COLO668 (cell line): ENCODE data around the gene EHD4.

ENCODE experiments used
- DNase-seq: peaks from one replicate; lab custom pipeline; 2025; ENCODE audit not compliant: unreplicated experiment; lab: John Stamatoyannopoulos, UW

EHD4 gene

GRCh38 chr15:41995476-41995855 lies 23.1 kb upstream of the EHD4 start:
- DNase-seq = no peak

- DNase-seq = no peak
Measured at GRCh38 chr15:41994772-41995475, 22.6 kb upstream of the EHD4 start.

DNA sequence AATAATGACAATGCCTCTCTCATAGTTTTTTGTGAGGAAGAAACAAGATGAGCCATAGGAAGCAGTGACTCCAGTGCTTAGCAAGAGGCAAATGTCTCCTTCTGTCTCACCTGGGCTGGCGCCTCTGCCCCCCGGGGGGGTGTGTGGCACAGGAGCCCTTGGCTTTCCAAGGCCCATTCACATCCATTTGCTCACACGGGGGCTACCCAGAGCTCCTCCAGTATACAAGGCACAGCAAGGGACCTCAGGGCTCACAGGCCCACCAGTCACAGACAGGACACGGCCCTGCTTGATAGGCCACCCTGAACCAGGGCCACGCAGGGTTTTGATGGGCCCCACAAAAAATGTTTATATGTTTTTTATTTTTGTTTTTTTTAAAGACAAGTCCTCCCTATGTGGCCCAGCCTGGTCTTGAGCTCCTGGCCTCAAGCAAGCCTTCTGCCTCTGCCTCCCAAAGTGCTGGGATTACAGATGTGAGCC lies 21.9 kb upstream of the EHD4 start:
- no peak for DNase-seq

GRCh38 chr15:41993472-41994170 lies 21.3 kb upstream of the EHD4 start:
- DNase-seq = no peak

GRCh38 chr15:41992803-41993190 lies 20.4 kb upstream of the EHD4 start:
- no peak for DNase-seq

DNA sequence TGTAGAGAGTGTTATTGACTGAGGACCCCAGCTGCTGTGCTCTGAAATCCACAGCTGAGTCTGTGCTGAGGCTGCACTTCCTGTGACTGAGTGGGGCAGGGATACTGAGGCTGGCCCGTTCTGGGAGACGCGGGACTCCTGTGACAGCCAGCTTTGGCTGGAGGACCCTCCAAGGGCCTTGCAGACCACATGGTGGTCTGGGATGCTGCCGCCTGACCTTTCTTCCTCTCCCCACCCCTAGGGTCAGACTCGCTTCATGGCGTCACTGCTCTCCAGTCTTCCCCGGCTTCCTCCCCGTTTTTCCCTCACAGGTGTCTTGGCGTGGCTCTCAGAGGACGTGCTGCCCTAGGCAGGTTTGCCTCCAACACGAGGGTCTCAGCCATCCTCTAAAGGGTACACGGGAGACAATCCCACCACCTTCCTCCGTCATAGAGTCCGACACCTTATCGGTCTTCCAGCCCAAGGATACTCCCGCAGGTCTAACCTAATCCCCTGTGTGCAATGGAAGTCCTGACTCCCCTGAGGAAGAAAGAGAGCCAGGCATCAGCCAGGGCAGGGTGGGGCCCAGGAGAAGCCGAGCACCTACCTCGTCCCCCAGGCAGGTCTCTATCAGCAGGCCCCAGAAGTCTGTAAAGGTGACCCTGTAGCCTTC lies 19.9 kb upstream of the EHD4 start:
- no peak for DNase-seq

DNA sequence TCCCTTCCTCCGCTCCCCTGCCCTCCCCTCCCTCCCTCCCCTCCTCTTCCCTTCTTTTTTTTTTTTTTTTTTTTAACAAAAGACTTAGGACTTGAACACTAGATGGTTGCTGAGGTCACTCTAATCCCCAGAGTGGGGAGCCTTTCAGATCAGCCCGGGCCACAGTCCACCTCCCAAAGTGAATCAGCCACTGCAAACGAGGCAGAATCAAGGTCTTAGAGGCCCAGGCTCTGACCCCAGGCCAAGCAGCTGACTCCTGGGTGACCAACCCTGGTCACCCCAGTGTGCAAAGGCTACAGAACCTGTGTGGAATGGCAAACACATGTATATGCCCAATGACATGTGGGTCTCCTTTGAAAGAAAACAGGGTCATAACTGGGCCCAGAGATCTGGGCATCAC lies 18.3 kb upstream of the EHD4 start:
- DNase-seq = no peak

GRCh38 chr15:41990243-41990605 lies 17.9 kb upstream of the EHD4 start:
- no peak for DNase-seq

DNA sequence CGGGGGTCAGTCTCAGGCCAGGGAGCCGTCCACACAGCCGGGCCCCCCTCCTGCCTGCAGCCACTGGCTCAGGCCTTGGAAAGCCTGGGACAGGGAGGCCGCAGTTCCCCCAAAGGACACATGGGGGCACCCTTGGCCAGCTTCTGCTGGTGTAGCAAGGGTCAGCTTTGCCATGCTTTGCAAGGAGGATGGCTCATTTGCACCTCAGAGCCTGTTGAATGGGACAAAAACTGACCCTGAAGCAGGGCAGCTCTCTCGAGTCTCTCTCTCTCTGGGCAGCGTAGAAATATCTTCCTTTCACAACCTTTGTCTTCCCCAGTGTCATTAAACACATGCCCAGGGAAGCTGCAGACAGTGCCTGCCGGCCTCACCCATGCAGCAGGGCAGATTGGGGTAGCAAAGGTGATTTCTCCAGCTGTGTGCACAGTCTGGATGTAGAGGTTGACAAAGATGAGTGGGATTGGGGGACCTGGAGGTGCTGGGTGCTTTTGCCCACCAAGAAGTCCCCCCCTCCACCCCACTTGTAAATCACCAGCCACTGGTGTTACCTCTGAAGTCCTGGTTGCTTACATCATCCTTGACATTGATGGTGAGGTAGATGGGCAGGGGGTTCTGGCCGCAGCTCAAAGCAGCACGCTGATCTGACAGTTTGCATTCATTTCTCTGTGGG lies 17.4 kb upstream of the EHD4 start:
- DNase-seq = peak; percentile 70

DNA sequence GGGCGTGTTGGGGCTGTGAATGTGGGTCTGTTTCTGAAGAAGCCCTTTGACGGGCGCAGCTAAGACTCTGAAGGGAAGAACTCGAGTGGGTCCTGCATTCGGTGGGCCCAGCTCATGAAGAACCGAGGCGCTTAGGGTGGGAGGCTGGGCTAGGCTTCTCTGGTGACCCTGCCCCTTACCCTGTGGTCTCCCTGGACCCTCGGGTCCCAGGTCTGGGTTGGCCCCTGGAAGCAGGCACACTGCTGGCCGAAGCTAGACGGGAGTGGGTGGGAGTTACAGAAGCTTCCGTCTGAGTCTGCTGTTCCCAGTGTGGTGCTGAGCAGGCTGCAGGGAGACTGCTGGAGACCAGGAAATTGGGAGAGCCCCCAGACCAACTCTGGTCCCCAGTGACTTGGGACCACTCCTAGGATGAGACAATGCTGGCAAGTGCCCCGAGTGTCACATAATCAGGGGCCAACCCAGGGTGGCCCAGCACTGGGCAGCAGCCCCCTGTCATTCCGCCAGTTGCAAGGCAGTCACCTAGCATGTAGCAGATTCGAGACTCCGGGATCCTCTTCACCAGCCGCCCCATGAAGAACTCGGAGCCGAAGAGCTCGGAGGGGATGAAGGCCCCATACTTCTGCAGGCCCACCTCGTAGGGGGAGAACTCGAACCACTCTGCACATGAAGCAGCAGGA lies 16.7 kb upstream of the EHD4 start:
- no peak for DNase-seq

GRCh38 chr15:41987925-41988275 lies 15.5 kb upstream of the EHD4 start:
- DNase-seq = no peak

- DNase-seq = no peak
Measured at GRCh38 chr15:41987246-41987924, 15.0 kb upstream of the EHD4 start.

GRCh38 chr15:41985236-41986160 lies 13.1 kb upstream of the EHD4 start:
- DNase-seq = no peak

DNA sequence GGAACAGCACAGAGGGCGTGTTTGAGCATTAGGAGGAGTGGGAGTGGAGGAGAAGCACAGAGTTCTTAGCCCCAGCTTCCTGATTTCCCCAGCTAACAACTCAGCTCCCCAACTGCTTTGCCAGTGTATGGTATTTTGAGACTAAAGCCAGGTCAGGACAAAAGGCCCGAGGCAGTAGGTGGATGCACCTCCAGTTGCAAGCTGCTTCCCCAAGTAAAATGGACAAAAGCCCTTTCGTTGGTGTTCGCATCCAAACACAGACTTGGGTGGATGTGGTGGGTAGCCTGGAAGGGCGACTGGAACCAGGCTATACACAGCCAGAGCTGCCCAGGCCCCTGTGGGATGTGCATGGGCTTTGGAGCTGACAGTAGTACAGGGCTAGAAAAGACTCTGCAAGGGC lies 12.3 kb upstream of the EHD4 start:
- no peak for DNase-seq

DNA sequence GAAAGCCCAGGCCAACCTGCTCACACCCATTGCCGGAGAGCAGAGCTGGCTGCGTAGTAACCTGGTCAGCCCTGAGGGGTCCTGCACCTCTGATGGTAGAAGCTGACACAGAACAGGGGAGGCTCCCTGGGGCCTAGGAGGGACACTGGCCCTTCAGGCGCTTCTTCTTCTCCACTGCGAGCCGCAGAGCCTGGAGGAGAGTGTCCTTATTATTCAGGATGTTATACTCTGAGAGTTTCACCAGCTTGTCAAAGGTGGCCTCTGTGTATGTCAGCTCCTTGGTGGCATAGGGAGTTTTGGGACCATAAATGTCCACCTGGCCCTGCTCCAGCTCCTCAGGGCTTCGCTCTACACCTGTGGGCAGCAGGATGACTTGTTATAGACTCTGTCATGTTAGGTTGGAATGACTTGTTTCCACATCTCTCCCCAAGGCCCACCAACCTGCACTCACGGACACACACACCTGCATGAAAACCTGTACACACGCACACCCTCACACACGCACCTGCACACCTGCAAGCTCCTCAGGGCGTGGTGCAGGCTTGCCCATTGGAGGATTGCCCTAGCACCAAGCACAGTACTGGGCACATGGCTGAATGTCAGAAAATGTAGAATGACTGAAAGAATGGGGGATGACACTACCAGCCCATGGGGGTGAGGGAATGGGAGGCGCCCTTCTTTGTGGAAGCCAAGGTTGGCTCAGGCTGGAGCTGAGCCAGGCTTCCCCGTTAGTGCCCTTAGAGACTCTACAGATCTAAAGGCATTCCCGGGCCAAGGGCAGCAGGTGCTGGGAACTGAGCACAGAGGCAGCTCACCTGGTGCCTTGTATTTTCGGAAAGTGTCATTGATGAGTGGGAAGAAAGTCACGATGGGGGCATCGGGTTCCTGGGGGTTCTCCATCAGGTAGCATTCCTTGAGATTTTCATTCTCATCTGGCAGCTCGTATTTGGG lies 11.5 kb upstream of the EHD4 start:
- DNase-seq = no peak

- no peak for DNase-seq
Measured at GRCh38 chr15:41983221-41983620, 10.9 kb upstream of the EHD4 start.

DNA sequence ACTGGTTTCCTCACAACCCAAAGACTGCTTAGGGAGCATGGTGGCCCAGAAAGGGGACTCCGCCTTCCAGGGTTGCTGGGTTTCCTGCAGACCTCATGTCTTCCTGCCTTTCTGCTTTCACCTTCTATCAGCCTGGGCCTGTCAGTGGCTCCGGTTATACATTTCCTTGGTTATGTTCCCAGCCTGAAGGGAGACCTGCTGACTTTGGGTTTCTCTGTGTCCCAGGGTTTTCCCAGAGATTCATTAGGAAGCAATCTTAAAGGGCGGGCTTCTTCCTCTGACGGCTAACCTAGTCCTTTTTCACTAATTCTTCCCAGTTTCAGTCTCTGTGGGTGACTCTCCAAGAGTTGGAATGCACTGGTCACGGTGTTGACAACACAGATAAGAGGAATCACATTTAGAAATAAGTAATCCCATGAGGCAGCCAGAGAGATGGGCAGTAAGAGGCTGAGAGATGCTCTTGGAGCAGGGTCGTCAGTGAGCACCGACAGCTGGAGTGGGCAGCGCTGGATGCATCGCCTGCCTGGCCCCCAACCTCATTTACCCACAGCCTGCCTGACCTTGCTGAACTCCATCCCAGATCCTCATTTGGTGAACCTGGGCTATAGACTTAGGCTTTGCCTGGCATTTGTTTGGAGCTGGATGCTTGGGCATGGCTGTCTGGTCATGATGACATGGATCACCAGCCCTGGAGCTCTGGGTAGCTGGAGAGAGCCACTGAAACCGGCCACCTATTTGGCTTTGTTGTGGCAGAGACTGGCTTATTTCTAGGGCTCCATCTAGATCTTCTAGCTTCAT lies 10.0 kb upstream of the EHD4 start:
- no peak for DNase-seq
